GM12873 (cell line): Measurements from ENCODE around the gene COL27A1.

Experiments used
- TF ChIP-seq, protein P1 (sequence below): IDR thresholded peaks from 2 replicates; pipeline ENCODE4 v1.5.1; 2012; ENCODE audit warnings: low read depth, mild to moderate bottlenecking, moderate library complexity, low read length, control low read depth; ENCODE audit not compliant: insufficient read depth; ENCODE audit errors: missing control alignments

Gene COL27A1

DNA sequence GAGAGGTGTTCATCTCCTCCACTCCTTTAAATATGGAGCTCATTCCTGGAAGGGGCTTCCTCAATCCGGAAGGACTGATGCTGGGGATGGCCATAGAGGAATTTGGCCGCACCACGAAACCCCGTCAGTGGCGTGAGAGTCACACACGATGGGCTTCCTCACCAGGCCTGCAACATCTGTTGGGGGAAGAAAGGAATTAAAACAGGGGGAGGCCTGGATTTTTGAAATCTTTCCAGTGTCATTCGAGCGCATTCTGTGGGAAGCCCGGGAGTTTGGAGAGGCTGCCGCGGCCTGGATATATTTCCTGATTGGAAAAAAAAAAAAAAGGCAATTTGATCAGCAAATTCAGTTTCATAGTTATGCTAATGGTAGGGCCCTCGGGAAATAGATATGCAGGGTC is 91.2 kb downstream of the COL27A1 start:
- TF ChIP-seq, protein P1, sequence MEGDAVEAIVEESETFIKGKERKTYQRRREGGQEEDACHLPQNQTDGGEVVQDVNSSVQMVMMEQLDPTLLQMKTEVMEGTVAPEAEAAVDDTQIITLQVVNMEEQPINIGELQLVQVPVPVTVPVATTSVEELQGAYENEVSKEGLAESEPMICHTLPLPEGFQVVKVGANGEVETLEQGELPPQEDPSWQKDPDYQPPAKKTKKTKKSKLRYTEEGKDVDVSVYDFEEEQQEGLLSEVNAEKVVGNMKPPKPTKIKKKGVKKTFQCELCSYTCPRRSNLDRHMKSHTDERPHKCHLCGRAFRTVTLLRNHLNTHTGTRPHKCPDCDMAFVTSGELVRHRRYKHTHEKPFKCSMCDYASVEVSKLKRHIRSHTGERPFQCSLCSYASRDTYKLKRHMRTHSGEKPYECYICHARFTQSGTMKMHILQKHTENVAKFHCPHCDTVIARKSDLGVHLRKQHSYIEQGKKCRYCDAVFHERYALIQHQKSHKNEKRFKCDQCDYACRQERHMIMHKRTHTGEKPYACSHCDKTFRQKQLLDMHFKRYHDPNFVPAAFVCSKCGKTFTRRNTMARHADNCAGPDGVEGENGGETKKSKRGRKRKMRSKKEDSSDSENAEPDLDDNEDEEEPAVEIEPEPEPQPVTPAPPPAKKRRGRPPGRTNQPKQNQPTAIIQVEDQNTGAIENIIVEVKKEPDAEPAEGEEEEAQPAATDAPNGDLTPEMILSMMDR = no peak

DNA sequence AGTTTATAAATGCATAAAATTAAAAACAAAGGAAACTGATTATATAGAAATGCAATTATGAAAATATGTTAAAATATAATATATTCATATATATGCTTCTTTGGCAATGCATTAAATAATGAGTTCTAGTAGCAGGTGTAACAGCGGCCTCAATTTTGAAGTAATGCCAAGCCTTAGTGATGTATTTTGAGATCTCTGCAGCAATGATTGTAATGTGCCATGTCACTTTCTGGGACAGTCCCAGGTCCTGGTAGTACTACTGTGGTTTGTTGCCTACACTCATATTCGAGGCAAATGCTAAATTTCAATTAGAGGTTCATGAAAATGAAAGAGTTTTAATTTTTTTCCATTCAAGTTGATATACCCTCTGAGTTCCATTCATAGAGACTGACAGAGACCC is 91.7 kb downstream of the COL27A1 start:
- TF ChIP-seq, protein P1 = no peak

DNA sequence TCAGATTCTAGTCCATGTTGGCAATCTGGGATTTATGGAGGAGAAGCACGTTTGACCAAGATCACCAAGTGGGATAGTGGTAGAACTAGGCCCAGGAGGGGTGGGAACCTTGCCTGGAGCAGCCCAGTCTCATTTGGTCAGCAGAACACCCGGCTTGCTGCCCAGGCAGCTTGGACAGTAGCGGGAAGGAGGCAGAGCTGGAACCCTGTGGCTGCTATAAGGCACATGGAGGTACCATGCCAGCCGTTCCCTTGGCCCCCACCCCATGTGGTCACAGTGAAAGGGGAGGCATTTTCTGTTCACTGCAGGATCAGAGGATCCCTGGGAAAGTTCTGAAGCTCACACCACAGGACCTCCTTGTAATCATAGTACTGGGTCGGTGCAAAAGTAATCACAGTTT is 92.2 kb downstream of the COL27A1 start:
- TF ChIP-seq, protein P1 = no peak

DNA sequence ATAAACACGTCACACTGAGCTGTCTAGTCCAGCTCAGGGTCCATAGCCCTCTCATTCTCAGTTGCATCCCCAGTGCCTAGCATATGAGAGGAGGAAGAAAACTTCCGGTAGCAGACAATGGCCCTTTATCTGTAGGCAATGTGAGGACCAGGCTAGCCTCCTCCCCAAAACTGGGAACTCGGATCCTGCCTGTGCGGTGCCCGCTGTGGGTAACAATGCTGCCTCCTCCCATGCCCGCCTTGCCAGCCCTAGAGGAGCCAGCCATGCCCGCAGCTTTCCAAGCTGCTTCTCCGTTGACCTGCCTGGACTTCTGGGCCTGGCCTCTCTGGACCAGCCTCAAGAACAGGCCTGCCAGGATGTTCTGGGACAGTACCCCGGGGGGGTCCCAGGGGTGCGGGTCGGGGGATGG is 93.0 kb downstream of the COL27A1 start:
- TF ChIP-seq, protein P1 = no peak

DNA sequence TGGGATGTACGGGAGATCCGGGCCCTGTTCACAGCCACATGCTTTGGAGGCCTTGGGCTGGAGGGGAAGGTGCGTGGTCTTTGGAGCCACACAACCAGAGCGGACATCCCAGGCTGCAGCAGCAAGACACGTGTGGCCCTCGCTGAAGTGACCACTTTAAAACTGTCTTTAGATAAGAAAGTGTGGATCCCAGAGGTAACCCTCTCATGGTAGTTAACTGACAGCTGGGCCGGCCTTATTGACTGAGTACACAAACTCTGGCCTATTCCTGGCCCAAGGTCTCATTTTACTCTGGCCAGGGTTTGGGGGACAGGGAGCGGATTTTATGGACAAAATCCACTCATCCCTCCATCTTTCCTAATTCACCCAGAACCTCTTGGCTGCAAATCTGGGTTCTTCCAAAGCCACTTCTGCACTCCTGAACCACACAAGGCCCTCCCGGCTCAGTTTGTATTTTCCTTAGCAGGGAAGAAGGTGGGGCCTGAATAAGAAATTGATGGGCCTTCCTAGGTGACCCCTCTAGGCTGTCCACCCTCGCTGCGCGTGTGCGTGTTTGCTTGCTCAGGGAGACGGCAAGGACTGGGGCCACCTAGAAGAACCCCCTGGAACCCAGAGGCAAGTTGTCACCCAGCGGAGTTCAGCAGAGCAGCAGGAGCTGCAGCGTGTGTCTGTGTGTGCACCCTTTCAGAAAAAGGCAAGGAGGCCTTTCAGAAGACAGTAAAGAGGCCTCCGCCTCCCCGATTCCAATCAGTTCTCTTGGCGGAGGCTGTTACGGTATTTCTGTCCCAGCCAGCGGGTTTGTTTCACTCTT is 94.3 kb downstream of the COL27A1 start:
- TF ChIP-seq, protein P1 = no peak

DNA sequence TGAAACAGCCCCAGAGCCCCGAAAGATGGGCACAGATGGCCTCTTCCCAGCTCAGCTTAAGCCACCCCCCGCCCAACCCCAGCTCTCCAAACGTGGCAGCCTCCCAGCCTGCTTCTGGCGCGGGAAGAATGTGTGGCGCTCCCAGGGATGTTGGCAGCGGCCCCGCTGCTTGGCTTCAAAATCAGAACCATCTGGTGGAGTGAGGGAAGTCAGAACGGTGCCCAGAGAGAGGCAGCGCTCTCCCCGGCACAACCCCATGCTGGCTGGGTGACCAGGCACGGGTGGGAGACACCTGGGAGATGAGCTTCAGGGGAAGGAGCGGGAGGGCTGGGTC is 94.9 kb downstream of the COL27A1 start:
- TF ChIP-seq, protein P1 = no peak

DNA sequence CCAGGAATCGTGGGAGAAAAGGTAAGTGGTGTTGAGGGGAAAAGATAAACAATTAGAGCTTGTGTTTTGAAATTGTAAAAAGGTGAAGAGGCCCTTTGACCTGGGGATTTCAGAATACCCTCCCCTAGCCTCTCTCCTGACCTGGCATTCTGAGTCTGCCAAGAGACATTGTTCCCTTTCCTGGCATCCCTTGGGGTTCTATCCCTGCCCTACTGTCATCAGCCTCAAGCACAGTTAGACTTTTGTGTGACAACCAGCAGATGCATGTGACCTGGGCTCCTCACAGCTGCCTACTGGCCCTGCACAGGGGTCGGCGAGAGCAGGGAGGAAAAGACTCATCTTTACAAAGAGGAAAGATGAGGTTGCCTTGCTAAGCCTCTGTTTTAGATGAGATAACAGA is 95.3 kb downstream of the COL27A1 start:
- TF ChIP-seq, protein P1 = no peak

DNA sequence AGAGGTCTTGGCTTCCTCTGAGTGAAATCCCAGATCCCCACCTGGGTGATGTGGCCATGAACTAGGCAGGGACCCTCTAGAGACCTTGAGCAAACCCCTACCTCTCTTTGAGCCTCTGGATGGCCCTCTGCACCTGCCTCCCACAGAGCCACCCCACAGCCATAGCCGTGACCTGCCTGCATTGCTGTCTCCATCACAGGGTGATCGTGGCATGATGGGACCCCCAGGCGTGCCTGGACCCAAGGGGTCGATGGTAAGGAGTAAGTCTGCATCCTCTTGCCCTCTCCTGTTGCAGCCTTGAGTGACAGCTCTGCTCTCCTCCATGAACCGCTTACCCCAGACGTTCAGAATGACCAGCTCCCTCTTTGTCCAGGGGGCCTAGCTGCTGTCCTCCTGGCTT is 97.1 kb downstream of the COL27A1 start:
- TF ChIP-seq, protein P1 = no peak
